Ascending aorta (tissue), 2 donors: ENCODE data around the gene SYT1. TPM values are rescaled to one million over a fixed set of nuclear protein-coding genes. Genes with fewer than 3 reads are reported as not detected.
"Not testable (repeated sequence)": the region's sequence is repeated elsewhere in the genome, so short reads cannot be mapped to it uniquely, and the experiment has no call there.

Experiments used
- DNase-seq, 2 donors: peaks; one replicate each; pipeline ENCODE4 v3.0.0-alpha.2; 2019; ENCODE audit warnings: low spot score in 2 of 2
- H3K27ac ChIP-seq, 2 donors: fragments of 200-600 bp; sonication (generic); one replicate each; pipeline ENCODE4 v1.5.1; 2016 to 2017; ENCODE audit warnings: mild to moderate bottlenecking in 1 of 2
- H3K27me3 ChIP-seq: fragments of 200-600 bp; sonication (generic); one replicate; pipeline ENCODE4 v1.5.1; 2017
- H3K36me3 ChIP-seq, 2 donors: fragments of 200-600 bp; sonication (generic); one replicate each; pipeline ENCODE4 v1.5.1; 2016
- H3K4me1 ChIP-seq, 2 donors: fragments of 200-600 bp; sonication (generic); one replicate each; pipeline ENCODE4 v1.5.1; 2016 to 2017; ENCODE audit warnings: mild to moderate bottlenecking in 1 of 2
- H3K4me3 ChIP-seq, 2 donors: fragments of 200-600 bp; sonication (generic); one replicate each; pipeline ENCODE4 v1.5.1; 2016 to 2017; ENCODE audit warnings: mild to moderate bottlenecking in 1 of 2
- H3K9me3 ChIP-seq, 2 donors: fragments of 200-600 bp; sonication (generic); one replicate each; pipeline ENCODE4 v1.5.1; 2016
- CTCF ChIP-seq, 3 experiments: fragments of 200-600 bp in 2 of 3; fragments of 450-650 bp in 1 of 3; sonication (generic) in 2 of 3; IDR thresholded peaks; one replicate each; pipeline ENCODE4 v1.5.1; 2016 to 2019; ENCODE audit warnings: antibody characterized with exemption in 3 of 3, mild to moderate bottlenecking in 1 of 3, moderate library complexity in 1 of 3
- intact Hi-C: fragments of 100-400 bp; cut with DNase I; formaldehyde crosslinking; loops from one replicate; pipeline ENCODE4 v1.15.1; 2023
- total RNA-seq: library from RNA; depleted of rRNA; stranded (reverse); fragments of >200 nt; gene quantifications from one replicate; pipeline ENCODE4 v1.1.0, GENCODE V29; 2016

The SYT1 gene
- total RNA-seq, 1 donor from 2014 or later = 0.64 TPM

- H3K4me1 ChIP-seq = no peaks in the 10 kb centered on the region
- H3K4me3 ChIP-seq = no peak overlapping the region
- DNase-seq = no peak
- H3K36me3 ChIP-seq = no peaks in the 10 kb centered on the region
- intact Hi-C loops = no loop called here
- TF ChIP-seq CTCF (IDR thresholded peaks at IDR 0.05) = no peak
- no peak overlapping the region for H3K27ac ChIP-seq
- no peaks in the 10 kb centered on the region for H3K9me3 ChIP-seq
- H3K27me3 ChIP-seq = no peaks in the 10 kb centered on the region
These were observed 155.5 kb downstream of the SYT1 start for GRCh38 chr12:79020106-79020505.

- Histone ChIP-seq H3K27me3 (no peaks in the 10 kb centered on the region), H3K4me3 (no peak overlapping the region), H3K36me3 (no peaks in the 10 kb centered on the region), H3K4me1 (no peaks in the 10 kb centered on the region), H3K9me3 (no peaks in the 10 kb centered on the region), H3K27ac (no peak overlapping the region)
- intact Hi-C loops = no loop called here
- TF ChIP-seq CTCF (IDR thresholded peaks at IDR 0.05) = no peak
- no peak for DNase-seq
These were observed 156.4 kb downstream of the SYT1 start for GRCh38 chr12:79021021-79021420.

- Histone ChIP-seq H3K9me3 (no peaks in the 10 kb centered on the region), H3K27me3 (no peaks in the 10 kb centered on the region), H3K36me3 (no peaks in the 10 kb centered on the region), H3K4me3 (no peak overlapping the region), H3K4me1 (no peaks in the 10 kb centered on the region), H3K27ac (no peak overlapping the region)
- no peak for TF ChIP-seq CTCF (IDR thresholded peaks at IDR 0.05)
- intact Hi-C loops = no loop called here
- no peak for DNase-seq
These were observed 158.7 kb downstream of the SYT1 start for GRCh38 chr12:79023261-79023660.

GRCh38 chr12:79023784-79024183 lies 159.2 kb downstream of the SYT1 start:
- H3K36me3 ChIP-seq = no peaks in the 10 kb centered on the region
- H3K9me3 ChIP-seq = no peaks in the 10 kb centered on the region
- DNase-seq = no peak
- intact Hi-C loops = no loop called here
- no peaks in the 10 kb centered on the region for H3K27me3 ChIP-seq
- no peaks in the 10 kb centered on the region for H3K4me1 ChIP-seq
- no peak overlapping the region for H3K4me3 ChIP-seq
- no peak overlapping the region for H3K27ac ChIP-seq
- TF ChIP-seq CTCF (IDR thresholded peaks at IDR 0.05) = no peak

- TF ChIP-seq CTCF (IDR thresholded peaks at IDR 0.05) = no peak
- Histone ChIP-seq H3K36me3 (no peaks in the 10 kb centered on the region), H3K9me3 (no peaks in the 10 kb centered on the region), H3K27me3 (no peaks in the 10 kb centered on the region), H3K27ac (no peak overlapping the region), H3K4me1 (no peaks in the 10 kb centered on the region), H3K4me3 (no peak overlapping the region)
- intact Hi-C loops = no loop called here
- DNase-seq = no peak
These were observed 169.2 kb downstream of the SYT1 start for GRCh38 chr12:79033788-79034187.

- H3K27me3 ChIP-seq, H3K9me3 ChIP-seq, H3K4me3 ChIP-seq, H3K4me1 ChIP-seq, intact Hi-C loops, H3K36me3 ChIP-seq, H3K27ac ChIP-seq, DNase-seq: not testable (repeated sequence)
These were observed 180.2 kb downstream of the SYT1 start for GRCh38 chr12:79044748-79045147.

- H3K9me3 ChIP-seq, H3K4me3 ChIP-seq, H3K27ac ChIP-seq, intact Hi-C loops, H3K36me3 ChIP-seq, H3K27me3 ChIP-seq, DNase-seq, H3K4me1 ChIP-seq: not testable (repeated sequence)
These were observed 180.7 kb downstream of the SYT1 start for GRCh38 chr12:79045149-79045703.
